ENCODE measurements around the gene SCGB1A1.
A peak's percentile ranks its signal among the peaks of the same experiment; 100 is the strongest.

Gene SCGB1A1

GRCh38 chr11:62421996-62422395 is 3.2 kb downstream of the SCGB1A1 start:
- DNase-seq (ENCODE audit: low spot score) = no peak

- DNase-seq (ENCODE audit: low spot score) = no peak
Observed at GRCh38 chr11:62423012-62423411, 4.2 kb downstream of the SCGB1A1 start.

DNA sequence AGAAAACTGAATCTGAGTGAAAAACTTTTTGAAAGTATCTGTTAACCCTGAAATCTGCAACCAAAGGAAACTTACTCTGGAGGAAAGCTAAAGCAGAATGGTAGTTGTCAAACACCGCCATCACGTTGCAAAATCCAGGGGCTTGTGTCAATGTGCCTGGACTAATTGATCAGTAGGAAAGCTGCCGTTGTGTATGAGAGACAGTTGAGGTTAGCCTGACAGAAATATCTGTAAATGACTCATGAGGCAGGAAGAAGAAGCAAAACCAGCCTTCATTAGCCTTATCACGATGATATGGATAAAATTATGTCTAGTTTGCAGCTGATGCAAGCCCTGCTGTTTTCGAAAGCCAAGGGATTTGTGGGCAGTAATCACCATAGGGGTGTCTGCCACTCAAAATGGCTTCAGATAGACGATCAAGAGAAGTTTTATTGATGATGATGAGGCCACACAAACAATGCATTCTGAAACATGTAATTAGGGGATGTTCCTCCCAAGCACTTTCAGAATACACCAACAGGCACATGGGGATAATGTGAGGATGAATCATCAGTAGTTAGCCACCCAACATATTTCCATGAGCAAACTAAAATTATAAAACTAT is 8.9 kb downstream of the SCGB1A1 start:
- no peak for DNase-seq (ENCODE audit: low spot score)

- no peak for DNase-seq (ENCODE audit: low spot score)
Observed at GRCh38 chr11:62428871-62429560, 10.2 kb downstream of the SCGB1A1 start.

DNA sequence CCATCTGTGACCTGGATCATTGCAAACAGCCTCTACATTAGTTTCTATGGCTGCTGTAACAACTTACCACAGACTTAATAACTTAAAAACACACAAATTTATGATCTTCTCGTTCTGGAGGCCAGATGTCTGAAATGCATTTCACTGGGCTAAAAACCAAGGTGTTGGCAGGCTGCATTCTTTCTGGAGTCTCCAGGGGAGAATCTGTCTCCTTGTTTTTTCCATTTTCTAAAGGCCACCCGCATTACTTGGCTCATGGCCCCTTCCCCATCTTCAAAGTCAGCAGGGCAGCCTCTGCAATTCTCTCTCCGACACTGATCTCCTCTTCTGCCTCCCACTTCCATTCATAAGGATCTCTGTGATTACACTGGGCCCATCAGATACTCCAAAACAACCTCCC is 11.6 kb downstream of the SCGB1A1 start:
- no peak for DNase-seq (ENCODE audit: low spot score)

GRCh38 chr11:62431171-62431901 is 12.5 kb downstream of the SCGB1A1 start:
- peak; percentile 69 for DNase-seq (ENCODE audit: low spot score)

DNA sequence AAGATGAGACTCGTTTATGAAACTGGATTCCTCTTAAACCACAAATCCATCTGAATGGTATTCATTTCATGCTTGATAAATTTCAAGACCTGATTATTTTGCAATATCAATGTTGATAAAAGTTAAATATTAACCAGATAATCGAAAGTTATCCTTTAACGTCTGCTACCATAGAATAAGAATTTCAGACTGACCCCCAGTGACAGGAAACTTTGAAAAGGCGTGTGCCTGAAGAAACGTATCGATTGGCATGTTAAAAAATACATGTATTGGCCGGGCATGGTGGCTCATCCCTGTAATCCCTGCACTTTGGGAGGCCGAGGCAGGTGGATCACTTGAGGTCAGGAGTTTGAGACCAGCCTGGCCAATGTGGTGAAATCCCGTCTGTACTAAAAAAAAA is 13.9 kb downstream of the SCGB1A1 start:
- no peak for DNase-seq (ENCODE audit: low spot score)

GRCh38 chr11:62433141-62433903 is 14.5 kb downstream of the SCGB1A1 start:
- no peak for DNase-seq (ENCODE audit: low spot score)

DNA sequence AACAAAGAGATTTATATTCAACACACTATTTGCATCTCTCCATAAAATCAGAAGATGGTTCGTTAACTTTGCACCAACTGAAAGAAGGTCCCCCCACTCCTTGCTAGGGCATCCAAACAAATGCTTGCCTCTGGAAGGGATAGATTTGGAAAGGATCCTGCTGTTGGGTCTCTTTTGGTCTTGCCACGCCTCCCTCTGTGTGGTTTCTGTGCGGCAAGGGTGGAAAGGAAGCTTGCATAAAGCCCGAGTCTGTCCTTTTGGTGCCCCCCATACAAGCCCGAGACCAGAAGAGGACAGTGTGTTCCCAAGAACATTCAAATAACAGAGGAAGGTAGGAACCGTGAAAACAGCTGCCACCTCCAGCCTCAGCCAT is 15.1 kb downstream of the SCGB1A1 start:
- DNase-seq (ENCODE audit: low spot score) = no peak

GRCh38 chr11:62435846-62436660 is 17.2 kb downstream of the SCGB1A1 start:
- no peak for DNase-seq (ENCODE audit: low spot score)

- DNase-seq (ENCODE audit: low spot score) = no peak
Observed at GRCh38 chr11:62437616-62438015, 18.8 kb downstream of the SCGB1A1 start.

DNA sequence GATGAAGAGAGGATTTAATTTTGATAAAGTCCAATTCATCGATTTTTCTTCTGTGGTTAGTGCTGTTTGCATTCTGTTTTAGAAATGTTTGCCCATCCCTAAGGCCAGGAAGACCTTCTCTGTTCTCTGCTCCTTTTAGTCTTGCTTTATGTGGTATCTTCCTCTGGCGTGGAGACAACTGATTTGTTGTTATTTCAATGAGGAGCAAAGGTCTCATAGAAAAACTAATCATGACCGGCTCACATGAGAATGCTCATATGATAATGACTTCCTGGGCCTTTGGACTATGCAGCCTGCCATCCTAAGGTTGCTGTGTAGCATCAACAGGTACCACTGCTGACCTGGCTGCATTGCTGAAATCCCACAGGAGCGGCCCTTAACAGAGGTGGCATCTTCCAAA is 19.8 kb downstream of the SCGB1A1 start:
- DNase-seq (ENCODE audit: low spot score) = no peak

GRCh38 chr11:62439785-62440602 is 21.2 kb downstream of the SCGB1A1 start:
- peak; percentile 73 for DNase-seq (ENCODE audit: low spot score)

- peak; percentile 59 for DNase-seq (ENCODE audit: low spot score)
Observed at GRCh38 chr11:62443390-62444235, 24.8 kb downstream of the SCGB1A1 start.

GRCh38 chr11:62444236-62444833 is 25.5 kb downstream of the SCGB1A1 start:
- peak; percentile 94 for DNase-seq (ENCODE audit: low spot score)

- DNase-seq (ENCODE audit: low spot score) = no peak
Observed at GRCh38 chr11:62444835-62445234, 26.0 kb downstream of the SCGB1A1 start.

DNA sequence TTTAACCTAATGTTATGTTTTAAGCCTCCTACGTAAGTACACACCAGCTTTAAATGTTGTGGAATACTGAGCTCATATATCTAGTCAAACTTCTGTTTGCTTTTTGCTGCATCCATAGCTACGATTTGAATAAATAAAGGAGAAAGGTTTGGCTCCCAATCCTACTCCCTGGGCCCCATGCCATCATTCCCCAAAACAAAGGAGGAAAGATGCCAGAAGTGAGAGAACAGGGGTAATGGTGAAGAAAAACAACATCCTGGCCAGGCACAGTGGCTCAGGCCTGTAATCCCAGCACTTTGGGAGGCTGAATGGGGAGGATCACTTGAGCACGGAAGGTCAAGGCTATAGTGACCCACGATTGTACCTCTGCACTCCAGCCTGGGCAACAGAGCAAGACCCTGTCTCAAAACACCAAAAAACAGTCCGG is 26.5 kb downstream of the SCGB1A1 start:
- DNase-seq (ENCODE audit: low spot score) = peak; percentile 29

- no peak for DNase-seq (ENCODE audit: low spot score)
Observed at GRCh38 chr11:62446091-62446490, 27.3 kb downstream of the SCGB1A1 start.

DNA sequence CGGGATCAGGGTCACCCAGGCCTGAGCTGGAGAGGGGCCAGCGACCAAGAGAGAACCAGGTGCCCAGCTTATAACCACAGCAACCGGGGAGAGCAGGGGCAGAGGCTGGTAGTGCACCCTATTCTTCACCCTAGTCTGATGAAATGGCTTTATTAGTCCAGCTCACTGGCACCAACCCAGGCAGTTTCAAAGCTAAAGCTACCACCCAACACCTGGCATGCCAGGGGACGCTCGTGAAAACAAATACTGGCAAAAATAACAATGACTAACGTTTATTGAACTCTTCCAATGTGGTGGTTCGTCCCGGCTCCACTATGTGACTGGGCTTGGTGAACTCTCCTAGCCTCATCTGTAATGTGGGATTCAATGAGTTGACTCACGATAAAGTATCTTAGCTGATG is 30.6 kb downstream of the SCGB1A1 start:
- no peak for DNase-seq (ENCODE audit: low spot score)

Measured in hepatic stellate cell (primary cell).